Skeletal muscle tissue (tissue), 4 donors: ENCODE results near the gene OR2F2. TPM values are rescaled to one million over a fixed set of nuclear protein-coding genes. Genes with fewer than 3 reads are reported as not detected.

ENCODE experiments used
- H3K27ac ChIP-seq: one replicate; pipeline ENCODE4 v1.7.0; 2013; ENCODE audit warnings: mild to moderate bottlenecking, low read depth, low read length, inconsistent platforms
- H3K27me3 ChIP-seq, 3 donors: one replicate each; pipeline ENCODE4 v1.7.0; 2013; ENCODE audit warnings: low read length in 3 of 3; ENCODE audit not compliant: control insufficient read depth in 3 of 3, insufficient read depth in 3 of 3
- H3K36me3 ChIP-seq, 3 donors: one replicate each; pipeline ENCODE4 v1.7.0; 2013; ENCODE audit warnings: low read length in 3 of 3; ENCODE audit not compliant: control insufficient read depth in 3 of 3, insufficient read depth in 3 of 3
- H3K4me1 ChIP-seq, 3 donors: one replicate each; pipeline ENCODE4 v1.7.0; 2013; ENCODE audit warnings: low read length in 3 of 3, mild to moderate bottlenecking in 3 of 3; ENCODE audit not compliant: control insufficient read depth in 3 of 3, insufficient read depth in 3 of 3
- H3K4me3 ChIP-seq, 3 donors: one replicate each; pipeline ENCODE4 v1.7.0; 2013; ENCODE audit warnings: low read length in 3 of 3
- H3K9ac ChIP-seq, 3 donors: one replicate each; pipeline ENCODE4 v1.7.0; 2013; ENCODE audit warnings: low read length in 3 of 3, mild to moderate bottlenecking in 3 of 3, moderate library complexity in 2 of 3, low read depth in 1 of 3
- H3K9me3 ChIP-seq, 3 donors: one replicate each; pipeline ENCODE4 v1.7.0; 2013; ENCODE audit warnings: low read length in 3 of 3; ENCODE audit not compliant: control insufficient read depth in 3 of 3
- total RNA-seq: library from RNA; depleted of rRNA; stranded (reverse); fragments of >200 nt; gene quantifications from one replicate; pipeline ENCODE4 v1.2.3, GENCODE V29; 2014
- donor health status: Osteomylitis.

The OR2F2 gene
- total RNA-seq, 1 donor from 2014 or later, result not detected

GRCh38 chr7:143973870-143974416 lies 38.9 kb downstream of the OR2F2 start:
- no peak overlapping the region for H3K9ac ChIP-seq
- H3K27ac ChIP-seq, result no peak overlapping the region
- H3K9me3 ChIP-seq, result no peaks in the 10 kb centered on the region
- no peaks in the 10 kb centered on the region for H3K36me3 ChIP-seq
- H3K4me1 ChIP-seq, result no peaks in the 10 kb centered on the region
- no peak overlapping the region for H3K4me3 ChIP-seq
- no peaks in the 10 kb centered on the region for H3K27me3 ChIP-seq

GRCh38 chr7:143974459-143974858 lies 39.4 kb downstream of the OR2F2 start:
- no peaks in the 10 kb centered on the region for H3K27me3 ChIP-seq
- H3K9ac ChIP-seq, result no peak overlapping the region

GRCh38 chr7:143975617-143976016 lies 40.6 kb downstream of the OR2F2 start:
- no peak overlapping the region for H3K9ac ChIP-seq
- no peak overlapping the region for H3K4me3 ChIP-seq
- no peaks in the 10 kb centered on the region for H3K4me1 ChIP-seq
- no peaks in the 10 kb centered on the region for H3K9me3 ChIP-seq
- H3K27me3 ChIP-seq, result no peaks in the 10 kb centered on the region
- H3K27ac ChIP-seq, result no peak overlapping the region
- H3K36me3 ChIP-seq, result no peaks in the 10 kb centered on the region

More at GRCh38 chr7:143974459-143974858, 39.4 kb downstream of the OR2F2 start:
- H3K9me3 ChIP-seq, result no peaks in the 10 kb centered on the region
- no peak overlapping the region for H3K27ac ChIP-seq
- H3K4me3 ChIP-seq, result no peak overlapping the region
- no peaks in the 10 kb centered on the region for H3K36me3 ChIP-seq
- no peaks in the 10 kb centered on the region for H3K4me1 ChIP-seq

GRCh38 chr7:143978585-143978984 lies 43.6 kb downstream of the OR2F2 start:
- Histone ChIP-seq H3K36me3 (no peaks in the 10 kb centered on the region), H3K27me3 (no peaks in the 10 kb centered on the region), H3K9ac (no peak overlapping the region), H3K9me3 (no peaks in the 10 kb centered on the region), H3K4me1 (no peaks in the 10 kb centered on the region), H3K4me3 (no peak overlapping the region), H3K27ac (no peak overlapping the region)

GRCh38 chr7:143979359-143979758 lies 44.3 kb downstream of the OR2F2 start:
- H3K9ac ChIP-seq, result no peak overlapping the region

GRCh38 chr7:143979998-143980397 lies 45.0 kb downstream of the OR2F2 start:
- Histone ChIP-seq H3K4me3 (no peak overlapping the region), H3K9ac (no peak overlapping the region), H3K36me3 (no peaks in the 10 kb centered on the region), H3K27ac (no peak overlapping the region), H3K9me3 (no peaks in the 10 kb centered on the region), H3K27me3 (no peaks in the 10 kb centered on the region), H3K4me1 (no peaks in the 10 kb centered on the region)

More at GRCh38 chr7:143979359-143979758, 44.3 kb downstream of the OR2F2 start:
- H3K9me3 ChIP-seq, result no peaks in the 10 kb centered on the region
- H3K27me3 ChIP-seq, result no peaks in the 10 kb centered on the region
- no peak overlapping the region for H3K4me3 ChIP-seq
- H3K36me3 ChIP-seq, result no peaks in the 10 kb centered on the region
- no peak overlapping the region for H3K27ac ChIP-seq
- no peaks in the 10 kb centered on the region for H3K4me1 ChIP-seq

GRCh38 chr7:143980746-143981510 lies 45.9 kb downstream of the OR2F2 start:
- Histone ChIP-seq H3K9me3 (no peaks in the 10 kb centered on the region), H3K9ac (no peak overlapping the region), H3K36me3 (no peaks in the 10 kb centered on the region), H3K27ac (no peak overlapping the region), H3K4me3 (no peak overlapping the region), H3K4me1 (no peaks in the 10 kb centered on the region), H3K27me3 (no peaks in the 10 kb centered on the region)

- Histone ChIP-seq H3K27me3 (no peaks in the 10 kb centered on the region), H3K9me3 (no peaks in the 10 kb centered on the region), H3K4me3 (no peak overlapping the region), H3K4me1 (no peaks in the 10 kb centered on the region), H3K27ac (no peak overlapping the region), H3K9ac (no peak overlapping the region), H3K36me3 (no peaks in the 10 kb centered on the region)
Observed at GRCh38 chr7:143983960-143984359, 48.9 kb downstream of the OR2F2 start.

Other genes with a start within 250 kb of the OR2F2 start
- gene CTAGE6, start 177.5 kb upstream of the OR2F2 start, total RNA-seq, result 2.1 TPM
- 90.3 TPM for gene TCAF1, start 33.1 kb upstream of the OR2F2 start, total RNA-seq
- gene OR2F1, start 19.6 kb downstream of the OR2F2 start, total RNA-seq, result not detected
- not detected for gene OR6B1, start 65.1 kb downstream of the OR2F2 start, total RNA-seq
- not detected for gene OR2A5, start 113.7 kb downstream of the OR2F2 start, total RNA-seq
- not detected for gene OR2A25, start 134.6 kb downstream of the OR2F2 start, total RNA-seq
- gene OR2A12, start 151.0 kb downstream of the OR2F2 start, total RNA-seq, result not detected
- not detected for gene OR2A2, start 174.3 kb downstream of the OR2F2 start, total RNA-seq
- not detected for gene OR2A14, start 187.9 kb downstream of the OR2F2 start, total RNA-seq
- gene CTAGE4, start 248.2 kb downstream of the OR2F2 start, total RNA-seq, result not detected